DMS53 (cell line): ENCODE data around the gene PPP1R13B.
"Not testable (repeated sequence)": the region's sequence is repeated elsewhere in the genome, so short reads cannot be mapped to it uniquely, and the experiment has no call there.

Experiments used
- DNase-seq: peaks from one replicate; lab custom pipeline; 2025; lab: John Stamatoyannopoulos, UW

PPP1R13B gene

GRCh38 chr14:103793192-103793591, 54.2 kb downstream of the PPP1R13B start:
- not testable (repeated sequence) for DNase-seq

- no peak for DNase-seq
Observed at GRCh38 chr14:103788086-103788485, 59.3 kb downstream of the PPP1R13B start.

GRCh38 chr14:103782376-103782775, 65.0 kb downstream of the PPP1R13B start:
- no peak for DNase-seq

GRCh38 chr14:103776319-103776718, 71.1 kb downstream of the PPP1R13B start:
- DNase-seq, result not testable (repeated sequence)

GRCh38 chr14:103775506-103775905, 71.9 kb downstream of the PPP1R13B start:
- no peak for DNase-seq

- no peak for DNase-seq
Observed at GRCh38 chr14:103773521-103773920, 73.9 kb downstream of the PPP1R13B start.

- no peak for DNase-seq
Observed at GRCh38 chr14:103772078-103772712, 75.2 kb downstream of the PPP1R13B start.

GRCh38 chr14:103770902-103771301, 76.5 kb downstream of the PPP1R13B start:
- no peak for DNase-seq

- no peak for DNase-seq
Observed at GRCh38 chr14:103770500-103770899, 76.9 kb downstream of the PPP1R13B start.

GRCh38 chr14:103767336-103767894, 80.0 kb downstream of the PPP1R13B start:
- DNase-seq, result no peak

GRCh38 chr14:103765526-103765925, 81.8 kb downstream of the PPP1R13B start:
- no peak for DNase-seq

- DNase-seq, result no peak
Observed at GRCh38 chr14:103763730-103764488, 83.5 kb downstream of the PPP1R13B start.

- DNase-seq, result no peak
Observed at GRCh38 chr14:103762541-103762940, 84.8 kb downstream of the PPP1R13B start.

- DNase-seq, result no peak
Observed at GRCh38 chr14:103762036-103762435, 85.3 kb downstream of the PPP1R13B start.

- DNase-seq, result no peak
Observed at GRCh38 chr14:103758059-103758776, 89.2 kb downstream of the PPP1R13B start.

- DNase-seq, result no peak
Observed at GRCh38 chr14:103755060-103755459, 92.3 kb downstream of the PPP1R13B start.

- DNase-seq, result no peak
Observed at GRCh38 chr14:103753774-103754173, 93.6 kb downstream of the PPP1R13B start.

GRCh38 chr14:103749860-103750259, 97.5 kb downstream of the PPP1R13B start:
- no peak for DNase-seq

GRCh38 chr14:103749452-103749851, 97.9 kb downstream of the PPP1R13B start:
- no peak for DNase-seq

GRCh38 chr14:103748534-103748857, 98.9 kb downstream of the PPP1R13B start:
- peak; percentile 47 for DNase-seq

GRCh38 chr14:103746701-103747100, 100.7 kb downstream of the PPP1R13B start:
- DNase-seq, result no peak

GRCh38 chr14:103745424-103745823, 102.0 kb downstream of the PPP1R13B start:
- DNase-seq, result no peak
